22Rv1 (cell line): ENCODE data around the gene KCNH5.

ENCODE experiments used
- CTCF ChIP-seq: fragments of 450-650 bp; IDR thresholded peaks from 2 replicates; pipeline ENCODE4 v1.5.1; 2017; ENCODE audit warnings: mild to moderate bottlenecking
- ZFX ChIP-seq: fragments of 450-650 bp; IDR thresholded peaks from 2 replicates; pipeline ENCODE4 v1.6.1; 2017; ENCODE audit warnings: antibody characterized with exemption, borderline replicate concordance

GRCh38 chr14:62711351-62712023 is 333.8 kb downstream of the KCNH5 start:
- TF ChIP-seq CTCF (no peak), ZFX (no peak)
